ENCODE data around the gene NF2. TPM values are rescaled to one million over a fixed set of nuclear protein-coding genes. Genes with fewer than 3 reads are reported as not detected.

The NF2 gene
- polyA plus RNA-seq, 2 of the 4 experiments (the other 2 are of a cell fraction) = 14.4 to 23.7 TPM

- H3K4me1 ChIP-seq = no peaks in the 10 kb centered on the region
- H3K27ac ChIP-seq = no peak overlapping the region
- H3K4me2 ChIP-seq = no peak overlapping the region
- no peak overlapping the region for H3K4me3 ChIP-seq
- H3K9me3 ChIP-seq = no peaks in the 10 kb centered on the region
- ChIA-PET POLR2A (no interaction called here), CTCF (interaction anchor here (1.2 to 1.4 kb wide), 3 partner anchors 15 to 425 kb away, joined by 4 to 6 read pairs (median 5); no protein-coding TSS in a partner anchor)
- ATAC-seq = no peak
- DNase-seq (ENCODE audit: low read depth in 1 of 2, low spot score in 1 of 2) = no peak
- 98% methylated on average over 8 of the region's 8 CpGs for WGBS (ENCODE audit: missing lambda C conversion rate)
- no peak for TF ChIP-seq RAD21 (conservative IDR thresholded peaks at IDR 0.05 in 1 of 2, IDR thresholded peaks at IDR 0.05 in 1 of 2)
- no peak for TF ChIP-seq NPAS2 (CRISPR knock-in tag; IDR thresholded peaks at IDR 0.05; ENCODE audit: borderline replicate concordance)
- TF ChIP-seq HOXB13 (CRISPR knock-in tag; IDR thresholded peaks at IDR 0.05; ENCODE audit: low read depth) = no peak
- TF ChIP-seq SMC3 (IDR thresholded peaks at IDR 0.05) = no peak
- TF ChIP-seq RFX5 (IDR thresholded peaks at IDR 0.05) = no peak
- FAIRE-seq = no peak
Measured at GRCh38 chr22:29663180-29663821, 59.9 kb downstream of the NF2 start.

DNA sequence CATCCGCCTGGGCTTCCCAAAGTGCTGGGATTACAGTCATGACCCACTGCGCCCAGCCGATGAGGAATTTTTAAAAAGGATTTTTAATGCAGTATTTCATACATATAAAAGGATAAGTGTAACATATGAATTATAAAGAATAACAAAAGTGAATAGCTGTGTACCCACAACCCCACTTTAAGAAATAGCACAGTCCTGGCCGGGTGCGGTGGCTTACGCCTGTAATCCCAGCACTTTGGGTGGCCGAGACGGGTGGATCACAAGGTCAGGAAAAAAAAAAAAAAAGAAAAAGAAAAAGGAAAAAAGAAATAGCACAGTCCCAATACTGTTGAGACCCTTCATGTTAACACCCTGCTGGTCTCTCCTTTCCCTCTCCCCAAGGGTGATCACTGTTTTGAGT lies 62.1 kb downstream of the NF2 start:
- 93% methylated on average over 8 of the region's 8 CpGs for WGBS (ENCODE audit: missing lambda C conversion rate)
- no peak for DNase-seq (ENCODE audit: low read depth in 1 of 2, low spot score in 1 of 2)
- Histone ChIP-seq H3K4me2 (no peak overlapping the region), H3K4me1 (no peaks in the 10 kb centered on the region), H3K9me3 (no peaks in the 10 kb centered on the region), H3K4me3 (no peak overlapping the region), H3K27ac (no peak overlapping the region)
- TF ChIP-seq CBX2 (IDR thresholded peaks at IDR 0.05; ENCODE audit: borderline replicate concordance, low read depth) (no peak), JUNB (IDR thresholded peaks at IDR 0.05) (no peak), HDAC2 (IDR thresholded peaks at IDR 0.05) (no peak), MAX (IDR thresholded peaks at IDR 0.05) (no peak), HOXA7 (CRISPR knock-in tag; IDR thresholded peaks at IDR 0.05) (no peak), CBX8 (IDR thresholded peaks at IDR 0.05) (no peak), RFX5 (IDR thresholded peaks at IDR 0.05) (no peak)
- no peak for FAIRE-seq
- ChIA-PET CTCF (interaction anchor here (1.0 to 1.5 kb wide), 2 partner anchors 17 to 25 kb away, joined by 3 to 5 read pairs; no protein-coding TSS in a partner anchor), POLR2A (no interaction called here)
- no peak for ATAC-seq

GRCh38 chr22:29668673-29669072 lies 65.2 kb downstream of the NF2 start:
- Histone ChIP-seq H3K4me2 (no peak overlapping the region), H3K4me1 (no peaks in the 10 kb centered on the region), H3K9me3 (no peaks in the 10 kb centered on the region), H3K4me3 (no peak overlapping the region), H3K27ac (no peak overlapping the region)
- ATAC-seq (no peak), DNase-seq (ENCODE audit: low read depth in 1 of 2, low spot score in 1 of 2) (no peak), FAIRE-seq (no peak)
- WGBS (ENCODE audit: missing lambda C conversion rate) = 96% methylated on average over 4 of the region's 4 CpGs
- CTCF ChIA-PET = no interaction called here
- POLR2A ChIA-PET = no interaction called here
- TF ChIP-seq RCOR1 (IDR thresholded peaks at IDR 0.05; ENCODE audit: low read depth, low read length) (no peak), BHLHE40 (IDR thresholded peaks at IDR 0.05; ENCODE audit: low read depth, low read length) (no peak), JUNB (IDR thresholded peaks at IDR 0.05) (no peak), RFX5 (IDR thresholded peaks at IDR 0.05) (no peak), NPAS2 (CRISPR knock-in tag; IDR thresholded peaks at IDR 0.05; ENCODE audit: borderline replicate concordance) (no peak), FOSB (CRISPR knock-in tag; IDR thresholded peaks at IDR 0.05) (no peak), HOXA7 (CRISPR knock-in tag; IDR thresholded peaks at IDR 0.05) (no peak), GATA3 (IDR thresholded peaks at IDR 0.05; ENCODE audit: borderline replicate concordance) (no peak), KDM5A (IDR thresholded peaks at IDR 0.05) (no peak), KDM1A (IDR thresholded peaks at IDR 0.05; ENCODE audit: low read depth) (no peak), NFE2L2 (conservative IDR thresholded peaks at IDR 0.05; ENCODE audit: low read length) (no peak), EHMT2 (IDR thresholded peaks at IDR 0.05; ENCODE audit: low read depth) (no peak), CBX2 (IDR thresholded peaks at IDR 0.05; ENCODE audit: borderline replicate concordance, low read depth) (no peak)
- TF ChIP-seq, protein P1, sequence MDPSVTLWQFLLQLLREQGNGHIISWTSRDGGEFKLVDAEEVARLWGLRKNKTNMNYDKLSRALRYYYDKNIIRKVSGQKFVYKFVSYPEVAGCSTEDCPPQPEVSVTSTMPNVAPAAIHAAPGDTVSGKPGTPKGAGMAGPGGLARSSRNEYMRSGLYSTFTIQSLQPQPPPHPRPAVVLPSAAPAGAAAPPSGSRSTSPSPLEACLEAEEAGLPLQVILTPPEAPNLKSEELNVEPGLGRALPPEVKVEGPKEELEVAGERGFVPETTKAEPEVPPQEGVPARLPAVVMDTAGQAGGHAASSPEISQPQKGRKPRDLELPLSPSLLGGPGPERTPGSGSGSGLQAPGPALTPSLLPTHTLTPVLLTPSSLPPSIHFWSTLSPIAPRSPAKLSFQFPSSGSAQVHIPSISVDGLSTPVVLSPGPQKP (IDR thresholded peaks at IDR 0.05; ENCODE audit: low read depth, low read length) = no peak
- TF ChIP-seq, protein P2, sequence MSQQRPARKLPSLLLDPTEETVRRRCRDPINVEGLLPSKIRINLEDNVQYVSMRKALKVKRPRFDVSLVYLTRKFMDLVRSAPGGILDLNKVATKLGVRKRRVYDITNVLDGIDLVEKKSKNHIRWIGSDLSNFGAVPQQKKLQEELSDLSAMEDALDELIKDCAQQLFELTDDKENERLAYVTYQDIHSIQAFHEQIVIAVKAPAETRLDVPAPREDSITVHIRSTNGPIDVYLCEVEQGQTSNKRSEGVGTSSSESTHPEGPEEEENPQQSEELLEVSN (IDR thresholded peaks at IDR 0.05; ENCODE audit: borderline replicate concordance, low read depth) = no peak
- TF ChIP-seq, protein P3, sequence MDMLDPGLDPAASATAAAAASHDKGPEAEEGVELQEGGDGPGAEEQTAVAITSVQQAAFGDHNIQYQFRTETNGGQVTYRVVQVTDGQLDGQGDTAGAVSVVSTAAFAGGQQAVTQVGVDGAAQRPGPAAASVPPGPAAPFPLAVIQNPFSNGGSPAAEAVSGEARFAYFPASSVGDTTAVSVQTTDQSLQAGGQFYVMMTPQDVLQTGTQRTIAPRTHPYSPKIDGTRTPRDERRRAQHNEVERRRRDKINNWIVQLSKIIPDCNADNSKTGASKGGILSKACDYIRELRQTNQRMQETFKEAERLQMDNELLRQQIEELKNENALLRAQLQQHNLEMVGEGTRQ (IDR thresholded peaks at IDR 0.05) = no peak

Measured in A549 (cell line).